C4-2B (cell line): Measurements from ENCODE around the gene MRPS18A.

Experiments used
- CTCF ChIP-seq: fragments of 450-650 bp; conservative IDR thresholded peaks from 2 replicates; pipeline ENCODE4 v1.5.1; 2017; ENCODE audit warnings: mild to moderate bottlenecking
- ZFX ChIP-seq: fragments of 450-650 bp; IDR thresholded peaks from 2 replicates; pipeline ENCODE4 v1.6.1; 2017

DNA sequence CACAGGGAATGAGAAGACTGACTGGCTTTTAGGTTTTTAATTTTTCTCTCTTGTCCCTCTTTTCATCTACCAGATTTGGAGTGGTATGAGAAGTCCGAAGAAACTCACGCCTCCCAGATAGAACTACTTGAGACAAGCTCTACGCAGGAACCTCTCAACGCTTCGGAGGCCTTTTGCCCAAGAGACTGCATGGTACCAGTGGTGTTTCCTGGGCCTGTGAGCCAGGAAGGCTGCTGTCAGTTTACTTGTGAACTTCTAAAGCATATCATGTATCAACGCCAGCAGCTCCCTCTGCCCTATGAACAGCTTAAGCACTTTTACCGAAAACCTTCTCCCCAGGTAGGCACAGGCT, 51.3 kb downstream of the MRPS18A start:
- no peak for TF ChIP-seq CTCF
- TF ChIP-seq ZFX: no peak
